ENCODE measurements around the gene CHRM1.

CHRM1 gene

DNA sequence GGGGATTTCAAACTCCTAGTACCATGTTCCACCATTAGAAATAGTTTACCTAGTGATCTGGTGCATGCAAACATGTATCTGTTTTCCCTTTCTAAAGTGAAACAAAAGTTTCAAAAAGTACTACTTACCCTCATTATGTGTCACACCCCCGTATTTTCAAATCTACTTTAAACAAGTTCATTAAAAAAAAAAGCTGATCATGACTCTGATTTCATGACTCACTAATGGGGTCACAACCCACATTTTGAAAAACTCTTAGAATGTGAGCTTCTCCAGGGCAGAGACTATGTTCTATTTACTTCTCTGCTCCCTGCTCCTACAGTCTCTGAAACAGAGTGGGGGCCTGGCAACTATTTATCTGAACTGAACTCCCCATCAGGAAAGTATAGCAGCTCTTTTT, 18.2 kb downstream of the CHRM1 start:
- no peak for DNase-seq

GRCh38 chr11:62898027-62898426, 23.1 kb downstream of the CHRM1 start:
- DNase-seq: no peak

GRCh38 chr11:62897311-62897710, 23.9 kb downstream of the CHRM1 start:
- DNase-seq: no peak

- DNase-seq: no peak
Observed at GRCh38 chr11:62896049-62896448, 25.1 kb downstream of the CHRM1 start.

DNA sequence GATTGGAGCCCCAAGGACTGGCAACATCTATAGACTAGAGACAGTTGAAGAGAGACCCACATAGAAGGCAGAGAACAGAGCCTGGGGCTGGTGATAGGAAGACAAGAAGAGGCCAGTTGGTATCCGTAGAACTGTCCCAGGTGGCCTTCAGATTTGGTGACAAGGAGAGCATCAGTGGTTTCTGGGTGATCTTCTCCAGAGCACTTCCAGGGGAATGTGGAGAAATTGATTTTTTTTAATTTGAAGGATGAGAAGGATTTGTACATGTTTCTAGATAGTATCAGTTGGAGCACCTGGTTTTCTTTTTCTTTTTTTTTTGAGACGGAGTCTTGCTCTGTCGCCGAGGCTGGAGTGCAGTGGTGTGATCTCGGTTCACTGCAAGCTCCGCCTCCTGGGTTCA, 25.7 kb downstream of the CHRM1 start:
- no peak for DNase-seq

GRCh38 chr11:62892077-62892922, 28.9 kb downstream of the CHRM1 start:
- no peak for DNase-seq

GRCh38 chr11:62889484-62890437, 31.4 kb downstream of the CHRM1 start:
- DNase-seq: no peak

DNA sequence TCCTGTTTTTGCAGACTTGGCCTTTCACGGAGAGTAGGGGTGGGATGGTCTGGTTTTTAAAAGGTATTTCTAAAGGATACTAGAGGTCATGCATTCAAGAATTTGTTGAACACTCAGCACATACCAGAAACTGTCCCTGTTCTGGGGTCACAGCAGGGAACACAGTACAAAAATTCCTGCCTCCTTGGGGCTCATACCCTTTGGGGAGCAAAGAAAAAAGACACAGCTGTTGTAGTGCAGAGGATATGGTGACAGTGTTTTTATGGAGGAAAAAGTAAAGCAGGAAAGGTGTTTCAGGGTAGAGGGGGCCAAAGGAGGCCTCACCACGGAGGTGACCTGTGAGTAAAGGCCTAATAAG, 32.1 kb downstream of the CHRM1 start:
- no peak for DNase-seq

DNA sequence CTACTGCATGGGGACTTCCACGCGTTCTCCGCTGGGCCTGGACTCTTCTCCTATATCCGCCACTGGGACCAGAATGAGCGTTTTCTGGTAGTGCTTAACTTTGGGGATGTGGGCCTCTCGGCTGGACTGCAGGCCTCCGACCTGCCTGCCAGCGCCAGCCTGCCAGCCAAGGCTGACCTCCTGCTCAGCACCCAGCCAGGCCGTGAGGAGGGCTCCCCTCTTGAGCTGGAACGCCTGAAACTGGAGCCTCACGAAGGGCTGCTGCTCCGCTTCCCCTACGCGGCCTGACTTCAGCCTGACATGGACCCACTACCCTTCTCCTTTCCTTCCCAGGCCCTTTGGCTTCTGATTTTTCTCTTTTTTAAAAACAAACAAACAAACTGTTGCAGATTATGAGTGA, 32.8 kb downstream of the CHRM1 start:
- no peak for DNase-seq

- no peak for DNase-seq
Observed at GRCh38 chr11:62885137-62885750, 35.9 kb downstream of the CHRM1 start.

DNA sequence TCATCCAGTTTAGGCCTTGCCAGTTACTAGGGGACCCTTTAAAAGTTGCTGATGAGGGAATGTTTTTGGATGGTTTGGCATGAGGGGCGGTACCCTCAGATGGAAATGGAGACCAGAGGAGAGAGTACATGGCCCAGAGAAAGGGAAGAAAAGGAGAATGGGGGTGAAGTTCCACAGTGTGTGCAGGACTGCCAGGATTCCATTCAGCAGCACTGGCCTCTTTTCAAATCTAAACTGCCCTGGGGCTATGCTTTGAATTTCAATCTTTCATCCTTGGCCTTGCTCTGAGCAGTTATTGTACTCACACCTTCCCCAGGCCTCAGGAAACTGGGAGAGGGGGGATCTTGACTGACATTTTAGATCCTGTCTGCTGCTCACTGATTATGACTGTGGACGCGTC, 37.5 kb downstream of the CHRM1 start:
- DNase-seq: no peak

- DNase-seq: no peak
Observed at GRCh38 chr11:62882788-62883501, 38.2 kb downstream of the CHRM1 start.

DNA sequence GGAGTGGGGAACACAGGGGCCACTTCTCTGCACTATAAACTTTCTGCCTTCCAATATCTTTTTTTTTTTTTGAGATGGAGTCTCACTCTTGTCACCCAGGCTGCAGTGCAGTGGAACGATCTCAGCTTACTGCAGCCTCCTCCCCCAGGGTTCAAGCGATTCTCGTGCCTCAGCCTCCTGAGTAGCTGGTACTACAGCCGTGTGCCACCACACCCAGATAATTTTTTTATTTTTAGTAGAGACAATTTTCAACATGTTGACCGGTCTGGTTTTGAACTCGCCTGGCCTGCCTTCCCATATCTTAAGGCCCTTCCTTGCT, 38.8 kb downstream of the CHRM1 start:
- DNase-seq: no peak

GRCh38 chr11:62881579-62882430, 39.4 kb downstream of the CHRM1 start:
- DNase-seq: peak; percentile 80

DNA sequence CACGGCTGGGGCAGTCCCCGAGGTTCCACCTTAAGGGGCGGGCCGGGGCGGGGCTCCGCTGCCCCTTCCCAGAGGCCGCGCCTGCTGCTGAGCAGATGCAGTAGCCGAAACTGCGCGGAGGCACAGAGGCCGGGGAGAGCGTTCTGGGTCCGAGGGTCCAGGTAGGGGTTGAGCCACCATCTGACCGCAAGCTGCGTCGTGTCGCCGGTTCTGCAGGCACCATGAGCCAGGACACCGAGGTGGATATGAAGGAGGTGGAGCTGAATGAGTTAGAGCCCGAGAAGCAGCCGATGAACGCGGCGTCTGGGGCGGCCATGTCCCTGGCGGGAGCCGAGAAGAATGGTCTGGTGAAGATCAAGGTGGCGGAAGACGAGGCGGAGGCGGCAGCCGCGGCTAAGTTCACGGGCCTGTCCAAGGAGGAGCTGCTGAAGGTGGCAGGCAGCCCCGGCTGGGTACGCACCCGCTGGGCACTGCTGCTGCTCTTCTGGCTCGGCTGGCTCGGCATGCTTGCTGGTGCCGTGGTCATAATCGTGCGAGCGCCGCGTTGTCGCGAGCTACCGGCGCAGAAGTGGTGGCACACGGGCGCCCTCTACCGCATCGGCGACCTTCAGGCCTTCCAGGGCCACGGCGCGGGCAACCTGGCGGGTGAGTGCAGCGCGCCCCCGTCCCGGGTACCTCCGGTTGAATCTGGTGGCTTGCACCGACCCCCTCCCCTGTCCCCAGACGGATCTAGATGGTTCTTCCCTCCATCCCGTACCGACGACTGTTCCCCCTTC, 40.2 kb downstream of the CHRM1 start, which contains the start of gene SLC3A2:
SLC3A2 (plus strand) TSS at position 94 of the 776 bp plus-strand sequence; CDS start at position 222, 128 bp downstream.
- DNase-seq: peak; percentile 80

GRCh38 chr11:62880231-62880802, 40.8 kb downstream of the CHRM1 start:
- no peak for DNase-seq

DNA sequence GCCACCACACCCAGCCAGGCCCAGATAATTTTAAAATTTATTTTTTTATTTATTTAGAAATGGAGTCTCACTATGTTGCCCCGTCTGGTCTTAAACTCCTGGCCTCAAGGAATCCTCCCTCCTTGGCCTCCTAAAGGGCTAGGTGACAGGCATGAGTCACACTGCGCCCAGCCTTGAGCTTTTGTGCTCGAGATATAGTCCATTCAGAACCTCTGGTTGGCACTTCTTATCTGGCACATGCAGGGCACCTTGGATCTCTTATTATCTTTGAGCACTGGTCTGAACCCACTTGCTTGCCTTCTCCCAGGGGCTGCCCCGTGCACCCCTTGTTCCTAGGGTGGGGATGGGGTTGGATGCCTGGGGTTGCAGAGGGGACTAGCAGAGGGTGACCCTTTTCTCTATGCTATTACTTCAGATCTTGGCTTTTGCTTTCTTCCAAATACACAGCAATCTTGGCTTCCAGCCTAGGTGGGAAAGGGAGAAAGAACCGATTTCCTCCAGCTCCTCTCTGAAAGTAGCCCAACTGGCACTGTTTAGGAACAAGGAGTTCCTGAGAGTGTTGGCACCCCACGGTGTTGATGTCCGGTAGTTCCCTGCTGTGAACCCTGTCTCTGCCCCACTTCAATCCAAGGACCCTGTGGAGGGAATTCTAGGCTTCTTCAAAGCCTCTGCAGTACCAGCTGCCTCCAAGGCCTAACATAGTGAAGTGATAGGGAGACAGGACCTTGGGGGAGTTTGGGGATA, 41.8 kb downstream of the CHRM1 start:
- DNase-seq: no peak

DNA sequence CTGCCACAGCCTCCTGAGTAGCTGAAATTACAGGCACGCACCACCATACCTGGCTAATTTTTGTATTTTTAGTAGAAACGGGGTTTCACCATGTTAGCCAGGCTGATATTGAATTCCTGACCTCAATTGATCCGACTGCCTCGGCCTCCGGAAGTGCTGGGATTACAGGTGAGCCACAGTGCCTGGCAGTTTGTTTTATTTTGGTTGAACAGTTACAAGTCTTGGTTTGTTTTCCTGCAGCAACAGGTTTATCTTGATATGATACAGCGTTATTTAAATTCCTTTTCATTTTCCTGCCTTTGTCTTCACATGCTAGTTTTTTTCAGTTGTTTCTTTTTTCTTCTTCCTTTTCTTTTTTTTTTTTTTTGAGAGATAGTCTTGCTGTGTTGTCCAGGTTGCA, 44.5 kb downstream of the CHRM1 start:
- DNase-seq: no peak

DNA sequence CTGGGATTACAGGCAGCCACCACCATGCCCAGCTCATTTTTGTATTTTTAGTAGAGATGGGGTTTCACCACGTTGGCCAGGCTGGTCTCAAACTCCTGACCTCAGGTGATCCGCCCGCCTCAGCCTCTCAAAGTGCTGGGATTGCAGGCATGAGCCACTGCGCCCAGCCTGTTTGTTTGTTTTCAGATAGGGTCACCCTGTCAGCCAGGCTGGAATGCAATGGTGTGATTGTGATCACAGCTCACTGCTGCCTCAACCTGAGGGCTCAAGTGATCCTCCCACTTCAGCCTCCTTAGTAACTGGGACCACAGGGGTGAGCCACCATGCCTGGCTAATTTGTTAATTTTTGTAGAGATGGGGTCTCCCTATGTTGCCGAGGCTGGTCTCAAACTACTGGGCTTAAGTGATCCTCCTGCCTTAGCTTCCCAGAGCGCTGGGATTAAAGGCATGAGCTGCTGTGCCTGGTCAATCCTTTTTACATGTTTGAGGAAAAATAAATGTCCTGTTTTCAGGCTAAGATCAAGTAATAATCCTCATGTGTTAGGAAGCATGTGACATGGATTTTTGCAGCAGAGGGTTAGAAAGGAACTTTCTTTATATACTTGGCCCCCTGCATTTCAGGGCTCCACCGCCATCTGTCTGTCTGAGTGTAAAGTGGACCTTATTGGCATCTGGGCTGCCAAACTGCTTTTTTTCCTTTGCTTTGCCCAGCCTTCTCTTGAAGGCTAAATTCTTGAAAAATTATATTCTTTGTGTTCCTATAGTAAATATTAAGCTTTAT, 45.3 kb downstream of the CHRM1 start:
- DNase-seq: no peak

Measured in DMS153 (cell line).